ENCODE data around the gene ARHGAP28. TPM values are rescaled to one million over a fixed set of nuclear protein-coding genes. Genes with fewer than 3 reads are reported as not detected.
A peak's percentile ranks its signal among the peaks of the same experiment; 100 is the strongest.

Gene ARHGAP28
- total RNA-seq, result 10 to 100 TPM; 27.8 to 42.6 TPM
- 1 to 10 TPM; 9.3 TPM for polyA plus RNA-seq (ENCODE audit: insufficient read length in 2 of 2)
- long read RNA-seq, donor 1, partial matches to known transcripts, result 0 of 2 reads
- long read RNA-seq, donor 1, other reads (novel, unspliced or antisense), result 0 of 2 reads
- long read RNA-seq, donor 2, partial matches to known transcripts, result 0 of 1 reads
- long read RNA-seq, donor 2, other reads (novel, unspliced or antisense), result 0 of 1 reads
- long read RNA-seq, donor 3, result 0 reads
- long read RNA-seq, donor 4, transcript ARHGAP28-211 (1 exons, 1,960 nt), result major isoform, 20 of 38 reads
- long read RNA-seq, donor 4, transcript ARHGAP28-203 (18 exons, 2,295 nt), result minor isoform, 7 of 38 reads
- long read RNA-seq, donor 4, partial matches to known transcripts, result 11 of 38 reads
- long read RNA-seq, donor 4, other reads (novel, unspliced or antisense), result 0 of 38 reads

- Histone ChIP-seq H3K36me3 (ENCODE audit: control insufficient read depth, insufficient read depth, low read length) (no peaks in the 10 kb centered on the region), H3K4me3 (ENCODE audit: low read depth, low read length) (peak within 1 kb of the TSS; percentile 53), H3K27me3 (ENCODE audit: control insufficient read depth, insufficient read depth, low read length) (no peaks in the 10 kb centered on the region), H3K27ac (ENCODE audit: low read depth, low read length) (peak within 1 kb of the TSS; percentile 87), H3K9me3 (ENCODE audit: control insufficient read depth, insufficient read depth, low read length) (no peaks in the 10 kb centered on the region), H3K4me1 (ENCODE audit: control insufficient read depth, insufficient read depth, low read length) (peaks cover 11% of the 10 kb centered on the region)
- WGBS (ENCODE audit: insufficient coverage), result under 1% methylated on average over 93 of the region's 96 CpGs
- peak; percentile 66 to 97 (median 85) for DNase-seq (ENCODE audit: low read depth in 4 of 6, low spot score in 6 of 6)
Observed at GRCh38 chr18:6729247-6730091, at the start of gene ARHGAP28. TSS of gene ARHGAP28 (plus strand) at chr18:6729716. CDS start at chr18:6729822, 106 bp downstream.

DNA sequence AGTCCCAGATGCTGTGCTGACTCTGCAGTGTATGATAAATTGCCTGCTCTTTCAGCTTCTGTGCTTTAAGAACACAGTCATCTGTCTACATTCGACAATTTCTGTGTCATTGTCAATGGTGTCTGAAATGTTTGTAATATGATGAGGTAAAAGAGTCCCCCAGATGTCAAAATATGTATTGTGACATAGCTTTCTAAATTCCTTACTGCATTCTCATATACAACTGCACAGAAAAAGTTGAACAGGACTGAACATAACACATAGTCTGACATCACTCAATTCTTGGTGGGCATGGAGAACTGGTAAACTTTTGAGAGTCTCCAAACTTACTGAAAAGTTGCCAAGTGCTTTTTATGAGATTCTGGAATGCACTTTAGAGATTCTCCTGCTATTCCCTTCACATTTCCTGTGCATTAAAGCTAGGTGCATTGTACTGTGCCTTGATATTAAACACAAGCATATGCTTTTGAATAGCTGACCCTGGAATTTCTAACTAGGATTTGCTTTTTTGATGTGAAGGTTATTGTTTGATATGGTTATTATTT lies 48.1 kb upstream of the ARHGAP28 start:
- H3K27me3 ChIP-seq (ENCODE audit: control insufficient read depth, insufficient read depth, low read length), result no peaks in the 10 kb centered on the region
- no peaks in the 10 kb centered on the region for H3K36me3 ChIP-seq (ENCODE audit: control insufficient read depth, insufficient read depth, low read length)
- no peak for DNase-seq (ENCODE audit: low read depth in 4 of 6, low spot score in 6 of 6)
- 80% methylated on average over 1 of the region's 1 CpG for WGBS (ENCODE audit: insufficient coverage)
- H3K4me3 ChIP-seq (ENCODE audit: low read depth, low read length), result no peak overlapping the region
- no peaks in the 10 kb centered on the region for H3K4me1 ChIP-seq (ENCODE audit: control insufficient read depth, insufficient read depth, low read length)
- no peaks in the 10 kb centered on the region for H3K9me3 ChIP-seq (ENCODE audit: control insufficient read depth, insufficient read depth, low read length)
- H3K27ac ChIP-seq (ENCODE audit: low read depth, low read length), result no peak overlapping the region

GRCh38 chr18:6682437-6683111 lies 46.9 kb upstream of the ARHGAP28 start:
- Histone ChIP-seq H3K27ac (ENCODE audit: low read depth, low read length) (no peak overlapping the region), H3K4me3 (ENCODE audit: low read depth, low read length) (no peak overlapping the region)
- 78% methylated on average over 14 of the region's 14 CpGs for WGBS (ENCODE audit: insufficient coverage)

DNA sequence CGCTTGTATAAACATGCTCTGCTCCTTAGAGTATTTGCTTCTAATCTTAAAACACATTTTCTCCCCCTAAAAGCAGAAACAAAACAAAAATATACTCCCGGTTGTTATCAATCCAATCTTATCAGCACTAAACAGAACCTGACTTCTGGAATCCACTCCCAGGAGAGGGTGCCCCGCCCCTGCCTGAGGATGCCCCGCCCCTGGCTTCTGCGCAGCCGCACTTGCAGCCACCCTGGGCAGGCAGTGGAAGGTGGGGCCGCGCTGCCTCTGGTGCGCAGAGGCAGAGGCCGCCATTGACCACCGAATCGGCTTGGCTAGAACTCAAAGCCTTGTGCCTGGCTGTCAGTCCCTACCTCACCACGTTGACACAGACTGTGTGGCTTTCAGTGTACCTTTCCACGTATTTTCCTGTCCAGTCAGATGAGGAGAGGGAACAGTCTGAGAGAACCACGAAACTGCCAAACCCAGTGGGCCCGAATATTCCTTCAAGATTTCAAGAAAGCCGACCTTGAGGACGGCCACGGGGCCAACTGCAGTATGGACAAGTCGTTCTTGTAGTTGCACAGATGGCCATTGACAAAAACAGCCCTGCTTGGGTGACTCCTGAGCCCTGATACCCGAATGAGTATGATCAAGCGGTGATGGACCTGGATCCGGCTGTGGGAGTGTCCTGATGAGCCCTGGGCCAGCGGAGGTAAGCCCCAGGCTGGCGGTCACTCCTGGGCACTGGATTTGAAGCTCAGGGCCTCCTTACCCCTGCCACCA lies 46.2 kb upstream of the ARHGAP28 start:
- H3K36me3 ChIP-seq (ENCODE audit: control insufficient read depth, insufficient read depth, low read length), result no peaks in the 10 kb centered on the region
- 93% methylated on average over 25 of the region's 25 CpGs for WGBS (ENCODE audit: insufficient coverage)
- no peaks in the 10 kb centered on the region for H3K27me3 ChIP-seq (ENCODE audit: control insufficient read depth, insufficient read depth, low read length)
- no peak overlapping the region for H3K27ac ChIP-seq (ENCODE audit: low read depth, low read length)
- no peaks in the 10 kb centered on the region for H3K9me3 ChIP-seq (ENCODE audit: control insufficient read depth, insufficient read depth, low read length)
- H3K4me1 ChIP-seq (ENCODE audit: control insufficient read depth, insufficient read depth, low read length), result no peaks in the 10 kb centered on the region
- no peak overlapping the region for H3K4me3 ChIP-seq (ENCODE audit: low read depth, low read length)
- no peak for DNase-seq (ENCODE audit: low read depth in 4 of 6, low spot score in 6 of 6)

More at GRCh38 chr18:6682437-6683111, 46.9 kb upstream of the ARHGAP28 start:
- H3K36me3 ChIP-seq (ENCODE audit: control insufficient read depth, insufficient read depth, low read length), result no peaks in the 10 kb centered on the region
- no peaks in the 10 kb centered on the region for H3K27me3 ChIP-seq (ENCODE audit: control insufficient read depth, insufficient read depth, low read length)
- DNase-seq (ENCODE audit: low read depth in 4 of 6, low spot score in 6 of 6), result no peak
- no peaks in the 10 kb centered on the region for H3K9me3 ChIP-seq (ENCODE audit: control insufficient read depth, insufficient read depth, low read length)
- no peaks in the 10 kb centered on the region for H3K4me1 ChIP-seq (ENCODE audit: control insufficient read depth, insufficient read depth, low read length)

- Histone ChIP-seq H3K27me3 (ENCODE audit: control insufficient read depth, insufficient read depth, low read length) (no peaks in the 10 kb centered on the region), H3K4me3 (ENCODE audit: low read depth, low read length) (no peak overlapping the region), H3K27ac (ENCODE audit: low read depth, low read length) (no peak overlapping the region), H3K36me3 (ENCODE audit: control insufficient read depth, insufficient read depth, low read length) (no peaks in the 10 kb centered on the region), H3K4me1 (ENCODE audit: control insufficient read depth, insufficient read depth, low read length) (no peaks in the 10 kb centered on the region), H3K9me3 (ENCODE audit: control insufficient read depth, insufficient read depth, low read length) (no peaks in the 10 kb centered on the region)
- no peak for DNase-seq (ENCODE audit: low read depth in 4 of 6, low spot score in 6 of 6)
Observed at GRCh38 chr18:6687676-6688075, 41.8 kb upstream of the ARHGAP28 start.

- no peak for DNase-seq (ENCODE audit: low read depth in 4 of 6, low spot score in 6 of 6)
- no peaks in the 10 kb centered on the region for H3K4me1 ChIP-seq (ENCODE audit: control insufficient read depth, insufficient read depth, low read length)
- no peak overlapping the region for H3K27ac ChIP-seq (ENCODE audit: low read depth, low read length)
- H3K27me3 ChIP-seq (ENCODE audit: control insufficient read depth, insufficient read depth, low read length), result no peaks in the 10 kb centered on the region
- no peak overlapping the region for H3K4me3 ChIP-seq (ENCODE audit: low read depth, low read length)
- H3K9me3 ChIP-seq (ENCODE audit: control insufficient read depth, insufficient read depth, low read length), result no peaks in the 10 kb centered on the region
- no CpG with 5 or more reads among the region's 1 CpG for WGBS (ENCODE audit: insufficient coverage)
- no peaks in the 10 kb centered on the region for H3K36me3 ChIP-seq (ENCODE audit: control insufficient read depth, insufficient read depth, low read length)
Observed at GRCh38 chr18:6708890-6709289, 20.6 kb upstream of the ARHGAP28 start.

DNA sequence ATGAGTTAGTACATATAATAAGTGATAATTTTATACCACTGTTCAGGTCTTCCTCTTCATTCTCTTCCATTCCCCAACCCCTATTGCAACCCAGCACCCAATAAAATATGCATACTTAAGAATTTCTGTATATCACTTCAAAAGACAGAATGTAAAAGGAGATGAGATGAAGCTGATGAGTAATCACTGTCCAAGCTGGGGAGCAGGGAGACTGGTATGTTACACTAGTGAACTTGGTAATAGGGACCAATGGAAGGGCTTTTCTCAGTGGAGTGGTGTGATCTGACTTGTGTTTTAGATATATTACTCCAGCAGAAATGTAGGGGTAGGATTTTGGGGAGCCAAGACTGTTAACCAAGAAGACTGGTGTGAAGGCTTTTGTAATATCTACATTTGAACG lies 18.0 kb upstream of the ARHGAP28 start:
- H3K9me3 ChIP-seq (ENCODE audit: control insufficient read depth, insufficient read depth, low read length), result no peaks in the 10 kb centered on the region
- H3K27ac ChIP-seq (ENCODE audit: low read depth, low read length), result no peak overlapping the region
- H3K4me1 ChIP-seq (ENCODE audit: control insufficient read depth, insufficient read depth, low read length), result no peaks in the 10 kb centered on the region
- DNase-seq (ENCODE audit: low read depth in 4 of 6, low spot score in 6 of 6), result no peak
- no peak overlapping the region for H3K4me3 ChIP-seq (ENCODE audit: low read depth, low read length)
- H3K27me3 ChIP-seq (ENCODE audit: control insufficient read depth, insufficient read depth, low read length), result no peaks in the 10 kb centered on the region
- 71% methylated on average over 1 of the region's 1 CpG for WGBS (ENCODE audit: insufficient coverage)
- H3K36me3 ChIP-seq (ENCODE audit: control insufficient read depth, insufficient read depth, low read length), result no peaks in the 10 kb centered on the region

DNA sequence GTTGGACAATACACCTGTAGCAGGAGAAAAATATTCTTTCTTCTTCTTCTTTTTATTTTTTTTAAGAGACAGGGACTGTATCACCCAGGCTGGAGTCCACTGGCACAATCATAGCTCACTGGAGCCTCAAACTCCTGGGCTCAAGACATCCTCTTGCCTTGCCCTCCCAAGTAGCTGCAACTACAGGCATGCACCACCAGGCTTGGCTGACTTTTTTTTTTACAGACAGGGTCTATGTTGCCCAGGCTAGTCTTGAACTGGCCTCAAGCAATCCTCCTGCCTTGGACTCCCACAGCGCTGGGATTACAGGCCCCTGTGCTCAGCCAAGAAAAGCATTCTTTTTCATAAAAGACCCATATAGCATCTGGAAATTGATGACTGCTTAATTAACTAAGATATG lies 17.1 kb upstream of the ARHGAP28 start:
- H3K4me3 ChIP-seq (ENCODE audit: low read depth, low read length), result no peak overlapping the region
- H3K36me3 ChIP-seq (ENCODE audit: control insufficient read depth, insufficient read depth, low read length), result no peaks in the 10 kb centered on the region
- no CpG with 5 or more reads among the region's 1 CpG for WGBS (ENCODE audit: insufficient coverage)
- no peaks in the 10 kb centered on the region for H3K4me1 ChIP-seq (ENCODE audit: control insufficient read depth, insufficient read depth, low read length)
- no peaks in the 10 kb centered on the region for H3K9me3 ChIP-seq (ENCODE audit: control insufficient read depth, insufficient read depth, low read length)
- H3K27me3 ChIP-seq (ENCODE audit: control insufficient read depth, insufficient read depth, low read length), result no peaks in the 10 kb centered on the region
- no peak overlapping the region for H3K27ac ChIP-seq (ENCODE audit: low read depth, low read length)
- no peak for DNase-seq (ENCODE audit: low read depth in 4 of 6, low spot score in 6 of 6)

DNA sequence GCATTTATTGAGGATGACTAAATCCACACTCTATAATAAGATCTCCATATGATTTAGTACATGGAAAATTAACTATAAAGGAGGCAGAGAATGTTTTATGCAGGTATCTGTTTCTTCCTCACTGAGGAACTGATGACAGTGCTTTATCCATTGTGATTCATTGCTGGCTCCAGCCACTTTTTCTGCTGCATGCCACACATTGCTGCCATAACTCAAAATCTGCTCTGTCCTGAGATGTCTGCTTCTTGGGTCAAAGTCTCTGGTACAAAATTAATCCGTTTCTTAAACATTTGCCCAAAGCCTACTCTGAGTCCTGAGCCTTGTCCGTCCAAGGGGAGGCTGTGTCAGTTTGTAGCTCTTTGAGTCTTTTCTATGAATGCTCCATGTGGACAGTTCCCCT lies 15.5 kb upstream of the ARHGAP28 start:
- no peak overlapping the region for H3K4me3 ChIP-seq (ENCODE audit: low read depth, low read length)
- no peaks in the 10 kb centered on the region for H3K27me3 ChIP-seq (ENCODE audit: control insufficient read depth, insufficient read depth, low read length)
- H3K27ac ChIP-seq (ENCODE audit: low read depth, low read length), result no peak overlapping the region
- H3K9me3 ChIP-seq (ENCODE audit: control insufficient read depth, insufficient read depth, low read length), result no peaks in the 10 kb centered on the region
- WGBS (ENCODE audit: insufficient coverage), result no CpG with 5 or more reads among the region's 2 CpGs
- no peaks in the 10 kb centered on the region for H3K4me1 ChIP-seq (ENCODE audit: control insufficient read depth, insufficient read depth, low read length)
- no peak for DNase-seq (ENCODE audit: low read depth in 4 of 6, low spot score in 6 of 6)
- no peaks in the 10 kb centered on the region for H3K36me3 ChIP-seq (ENCODE audit: control insufficient read depth, insufficient read depth, low read length)

All from spinal cord (tissue), 10 donors.